Measurements from ENCODE around the gene ZNF43. TPM values are rescaled to one million over a fixed set of nuclear protein-coding genes. Genes with fewer than 3 reads are reported as not detected.
A peak's percentile ranks its signal among the peaks of the same experiment; 100 is the strongest.
"Not testable (repeated sequence)": the region's sequence is repeated elsewhere in the genome, so short reads cannot be mapped to it uniquely, and the experiment has no call there.

ZNF43 gene
- total RNA-seq, 1 donor from 2014 or later = 12.0 TPM

- H3K9me3 ChIP-seq = no peaks in the 10 kb centered on the region
- no peak for TF ChIP-seq POLR2A (IDR thresholded peaks at IDR 0.05)
- intact Hi-C loops (cut with DNase I) = no loop called here
- no peaks in the 10 kb centered on the region for H3K27me3 ChIP-seq
- no peaks in the 10 kb centered on the region for H3K4me1 ChIP-seq
- no peak overlapping the region for H3K27ac ChIP-seq
- H3K4me3 ChIP-seq = no peak overlapping the region
- no peak for DNase-seq (ENCODE audit: extremely low spot score in 2 of 2)
- H3K36me3 ChIP-seq = peaks cover 0 to 31% of the 10 kb centered on the region in 2 donors
Observed at GRCh38 chr19:21838646-21839045, 2.7 kb upstream of the ZNF43 start.

DNA sequence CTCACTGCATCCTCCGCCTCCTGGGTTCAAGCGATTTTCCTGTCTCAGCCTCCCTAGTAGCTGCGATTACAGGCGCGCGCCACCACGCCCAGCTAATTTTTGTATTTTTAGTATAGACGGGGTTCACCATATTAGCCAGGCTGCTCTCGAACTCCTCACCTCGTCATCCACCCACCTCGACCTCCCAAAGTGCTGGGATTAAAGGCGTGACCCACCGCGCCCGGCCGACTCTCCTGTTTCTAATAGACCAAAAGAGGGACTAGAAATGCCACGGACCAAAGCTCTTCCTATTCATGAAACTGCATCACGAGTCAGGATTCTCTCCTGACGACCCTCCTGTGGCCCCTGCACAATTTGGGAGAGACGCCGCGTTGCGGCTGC, 563 bp downstream of the ZNF43 start:
- intact Hi-C loops (cut with DNase I) = no loop called here
- no peaks in the 10 kb centered on the region for H3K27me3 ChIP-seq
- peak overlapping the region; percentile 90 for H3K27ac ChIP-seq
- H3K9me3 ChIP-seq = no peaks in the 10 kb centered on the region
- no peaks in the 10 kb centered on the region for H3K4me1 ChIP-seq
- TF ChIP-seq POLR2AphosphoS5 (IDR thresholded peaks at IDR 0.05; ENCODE audit: insufficient read depth in 1 of 2, low read depth in 1 of 2) (no peak), POLR2A (IDR thresholded peaks at IDR 0.05) (no peak), CTCF (IDR thresholded peaks at IDR 0.05) (no peak)
- peak overlapping the region; percentile 77 to 83 for H3K4me3 ChIP-seq
- DNase-seq (ENCODE audit: extremely low spot score in 2 of 2) = peak in 1 of 2 donors; percentile 52
- peaks cover 0 to 1% of the 10 kb centered on the region in 2 donors for H3K36me3 ChIP-seq

GRCh38 chr19:21833733-21834132, 2.2 kb downstream of the ZNF43 start:
- no peak for DNase-seq (ENCODE audit: extremely low spot score in 2 of 2)
- Histone ChIP-seq H3K27ac (no peak overlapping the region), H3K27me3 (no peaks in the 10 kb centered on the region), H3K4me1 (no peaks in the 10 kb centered on the region), H3K4me3 (no peak overlapping the region), H3K36me3 (no peaks in the 10 kb centered on the region), H3K9me3 (no peaks in the 10 kb centered on the region)
- intact Hi-C loops (cut with DNase I) = no loop called here
- no peak for TF ChIP-seq POLR2AphosphoS5 (IDR thresholded peaks at IDR 0.05; ENCODE audit: insufficient read depth in 1 of 2, low read depth in 1 of 2)
- TF ChIP-seq POLR2A (IDR thresholded peaks at IDR 0.05) = no peak
- no peak for TF ChIP-seq CTCF (IDR thresholded peaks at IDR 0.05)

GRCh38 chr19:21824679-21825078, 11.3 kb downstream of the ZNF43 start:
- H3K4me3 ChIP-seq = no peak overlapping the region
- no peaks in the 10 kb centered on the region for H3K9me3 ChIP-seq
- DNase-seq (ENCODE audit: extremely low spot score in 2 of 2) = no peak
- H3K36me3 ChIP-seq = peaks cover 0 to 19% of the 10 kb centered on the region in 2 donors
- no peak for TF ChIP-seq POLR2A (IDR thresholded peaks at IDR 0.05)
- intact Hi-C loops (cut with DNase I) = no loop called here
- peaks cover 4% of the 10 kb centered on the region for H3K4me1 ChIP-seq
- H3K27me3 ChIP-seq = no peaks in the 10 kb centered on the region
- H3K27ac ChIP-seq = no peak overlapping the region

DNA sequence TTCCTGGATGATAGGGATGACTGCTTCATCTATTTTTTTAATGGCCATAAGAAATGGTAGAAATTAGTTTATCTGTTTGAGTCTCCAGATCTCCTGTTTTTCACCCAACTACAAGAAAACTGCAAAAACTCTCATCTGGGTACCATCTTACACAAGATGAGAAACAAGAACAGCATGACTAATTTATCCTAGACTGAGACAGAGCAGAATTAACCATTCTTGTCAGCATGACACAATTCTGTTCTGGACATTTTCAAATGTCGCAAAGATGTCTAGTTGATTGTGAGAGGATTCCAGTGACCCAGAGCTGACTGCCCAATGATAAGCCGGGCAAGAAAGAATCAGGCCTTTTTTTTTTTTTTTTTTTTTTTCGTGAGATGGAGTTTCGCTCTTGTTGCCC, 12.8 kb downstream of the ZNF43 start:
- no peak for TF ChIP-seq POLR2AphosphoS5 (IDR thresholded peaks at IDR 0.05; ENCODE audit: insufficient read depth in 1 of 2, low read depth in 1 of 2)
- TF ChIP-seq POLR2A (IDR thresholded peaks at IDR 0.05) = no peak
- TF ChIP-seq CTCF (IDR thresholded peaks at IDR 0.05) = no peak
- no peak for DNase-seq (ENCODE audit: extremely low spot score in 2 of 2)
- Histone ChIP-seq H3K27ac (no peak overlapping the region), H3K4me3 (no peak overlapping the region), H3K36me3 (peaks cover 0 to 22% of the 10 kb centered on the region in 2 donors), H3K27me3 (no peaks in the 10 kb centered on the region), H3K9me3 (no peaks in the 10 kb centered on the region), H3K4me1 (peaks cover 4% of the 10 kb centered on the region)
- intact Hi-C loops (cut with DNase I) = no loop called here

DNA sequence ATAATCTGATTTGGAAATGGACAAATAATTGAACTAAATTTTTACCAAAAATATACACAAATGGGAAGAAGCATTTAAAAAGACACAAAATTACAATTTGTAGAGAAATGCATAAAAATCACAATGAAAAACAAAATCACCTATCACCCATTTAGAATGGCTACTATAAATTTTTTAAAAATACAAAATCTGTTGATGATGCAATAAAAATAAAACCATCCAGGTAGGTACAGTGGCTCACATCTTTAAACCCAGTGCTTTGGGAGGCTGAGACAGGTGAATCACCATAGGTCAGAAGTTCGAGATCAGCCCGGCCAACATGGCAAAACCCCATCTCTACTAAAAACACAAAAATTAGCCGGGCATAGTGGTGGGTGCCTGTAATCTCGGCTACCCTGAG, 23.5 kb downstream of the ZNF43 start:
- TF ChIP-seq CTCF (IDR thresholded peaks at IDR 0.05) = no peak
- no peak for TF ChIP-seq POLR2AphosphoS5 (IDR thresholded peaks at IDR 0.05; ENCODE audit: insufficient read depth in 1 of 2, low read depth in 1 of 2)
- TF ChIP-seq POLR2A (IDR thresholded peaks at IDR 0.05) = no peak
- H3K9me3 ChIP-seq = peaks cover 47% of the 10 kb centered on the region
- intact Hi-C loops (cut with DNase I) = no loop called here
- H3K36me3 ChIP-seq = peaks cover 4 to 94% of the 10 kb centered on the region in 2 donors
- no peak overlapping the region for H3K4me3 ChIP-seq
- H3K27ac ChIP-seq = no peak overlapping the region
- H3K27me3 ChIP-seq = no peaks in the 10 kb centered on the region
- no peaks in the 10 kb centered on the region for H3K4me1 ChIP-seq
- DNase-seq (ENCODE audit: extremely low spot score in 2 of 2) = no peak

DNA sequence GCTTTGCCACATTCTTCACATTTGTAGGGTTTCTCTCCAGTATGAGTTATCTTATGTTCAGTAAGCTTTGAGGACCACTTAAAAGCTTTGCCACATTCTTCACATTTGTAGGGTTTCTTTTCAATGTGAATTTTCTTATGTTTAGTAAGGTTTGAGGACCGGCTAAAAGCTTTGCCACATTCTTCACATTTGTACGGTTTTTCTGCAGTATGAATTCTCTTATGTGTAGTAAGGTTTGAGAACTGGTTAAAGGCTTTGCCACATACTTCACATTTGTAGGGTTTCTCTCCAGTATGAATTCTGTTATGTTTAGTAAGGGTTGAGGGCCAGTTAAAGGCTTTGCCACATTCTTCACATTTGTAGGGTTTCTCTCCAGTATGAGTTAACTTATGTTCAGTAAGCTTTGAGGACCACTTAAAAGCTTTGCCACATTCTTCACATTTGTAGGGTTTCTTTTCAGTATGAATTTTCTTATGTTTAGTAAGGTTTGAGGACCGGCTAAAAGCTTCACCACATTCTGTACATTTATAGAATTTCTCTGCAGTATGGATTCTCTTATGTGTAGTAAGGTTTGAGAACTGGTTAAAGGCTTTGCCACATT, 27.5 kb downstream of the ZNF43 start:
- H3K4me1 ChIP-seq; H3K27me3 ChIP-seq; H3K27ac ChIP-seq; H3K4me3 ChIP-seq; DNase-seq (ENCODE audit: extremely low spot score in 2 of 2); intact Hi-C loops (cut with DNase I): not testable (repeated sequence)
- Histone ChIP-seq H3K9me3 (peaks cover 66% of the 10 kb centered on the region), H3K36me3 (peaks cover 4 to 55% of the 10 kb centered on the region in 2 donors)

Measured in vagina (tissue), 2 donors.